HG03378 (cell line): ENCODE measurements around the gene UBR2.
"Not testable (repeated sequence)": the region's sequence is repeated elsewhere in the genome, so short reads cannot be mapped to it uniquely, and the experiment has no call there.

Experiments used
- ATAC-seq: cut with Tn5 transposase; IDR thresholded peaks from one replicate; pipeline ENCODE4 v1.9.1; 2021; ENCODE audit warnings: mild to moderate bottlenecking, moderate library complexity; ENCODE audit not compliant: unreplicated experiment

The UBR2 gene

GRCh38 chr6:42552380-42552779 is 11.4 kb upstream of the UBR2 start:
- ATAC-seq, result no peak

DNA sequence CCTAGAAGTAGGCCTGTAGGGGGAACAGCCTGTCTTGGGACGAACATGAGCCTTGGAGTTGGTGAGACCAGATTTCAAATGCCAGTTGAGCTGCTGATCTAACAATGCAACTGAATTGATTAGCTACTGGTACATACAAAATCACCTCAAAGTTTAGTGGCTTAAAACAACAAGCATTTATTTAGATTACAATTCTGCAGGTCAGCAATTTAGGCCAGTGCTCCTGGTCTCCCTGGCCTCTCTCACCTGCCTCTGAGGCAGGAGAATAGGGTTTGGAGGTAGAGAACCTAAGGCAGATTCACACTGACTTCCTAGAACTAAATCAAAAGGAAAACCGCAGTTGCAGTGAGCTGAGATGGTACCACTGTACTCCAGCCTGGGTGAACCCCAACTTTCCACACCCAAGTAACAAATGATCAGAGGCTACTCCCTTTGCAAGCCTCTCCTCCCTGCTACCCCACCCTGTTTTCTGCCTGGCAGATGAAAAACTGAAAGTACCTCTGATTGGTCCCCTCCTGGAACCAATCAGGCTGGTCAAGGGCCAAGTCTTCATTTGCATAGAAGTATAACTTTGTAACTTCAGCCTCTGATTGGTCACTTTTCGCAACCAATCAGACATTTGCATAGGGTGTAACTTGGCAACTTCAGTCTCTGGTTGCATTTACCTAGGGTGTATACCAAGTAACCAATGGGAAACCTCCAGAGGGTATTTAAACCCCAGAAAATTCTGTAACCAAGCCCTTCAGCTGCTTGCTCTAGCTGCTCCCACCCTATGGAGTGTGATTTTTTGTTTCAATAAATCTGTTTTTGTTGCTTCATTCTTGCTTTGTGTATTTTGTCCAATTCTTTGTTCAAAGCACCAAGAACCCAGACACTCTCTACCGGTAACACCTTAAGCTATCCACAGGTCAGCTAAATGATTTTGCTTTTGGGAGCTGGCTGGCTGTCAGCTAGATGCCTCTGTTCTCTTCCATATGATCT is 8.1 kb upstream of the UBR2 start:
- no peak for ATAC-seq

DNA sequence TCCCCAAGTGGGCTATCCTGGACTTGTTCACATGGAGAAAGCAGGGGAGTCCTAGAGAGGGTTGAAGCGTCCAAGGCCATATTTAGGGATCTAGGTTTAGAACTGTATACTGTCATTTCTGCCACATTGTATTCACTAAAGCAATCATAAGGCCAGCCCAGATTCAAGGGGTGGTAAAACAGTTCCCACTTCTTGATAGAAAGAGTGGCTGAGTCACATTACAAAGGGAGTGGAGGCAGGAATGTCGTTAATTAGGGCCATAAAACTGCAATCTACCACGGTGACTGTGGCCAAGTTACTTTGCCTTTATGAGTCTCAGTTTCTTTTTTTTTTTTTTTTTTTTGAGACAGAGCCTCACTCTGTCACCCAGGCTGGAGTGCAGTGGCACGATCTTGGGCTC is 7.4 kb upstream of the UBR2 start:
- ATAC-seq, result no peak

- not testable (repeated sequence) for ATAC-seq
Measured at GRCh38 chr6:42559276-42559675, 4.6 kb upstream of the UBR2 start.

DNA sequence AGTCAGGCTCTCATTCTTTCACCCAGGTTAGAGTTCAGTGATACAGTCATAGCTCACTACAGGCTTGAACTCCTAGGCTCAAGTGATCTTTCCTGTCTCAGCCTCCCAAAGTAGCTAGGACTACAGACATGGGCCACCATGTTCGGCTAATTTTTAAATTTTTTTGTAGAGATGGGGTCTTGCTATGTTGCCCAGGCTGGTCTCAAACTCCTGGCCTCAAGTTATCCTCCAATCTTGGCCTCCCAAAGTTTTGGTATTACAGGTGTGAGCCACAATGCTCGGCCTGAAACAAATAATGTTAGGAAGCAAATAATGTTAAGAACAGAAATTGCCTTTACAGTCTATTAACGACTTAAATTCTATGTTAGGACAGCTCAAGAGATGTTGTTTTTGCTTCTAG is 1.8 kb upstream of the UBR2 start:
- ATAC-seq, result no peak

GRCh38 chr6:42562788-42563405 is 932 bp upstream of the UBR2 start:
- no peak for ATAC-seq

DNA sequence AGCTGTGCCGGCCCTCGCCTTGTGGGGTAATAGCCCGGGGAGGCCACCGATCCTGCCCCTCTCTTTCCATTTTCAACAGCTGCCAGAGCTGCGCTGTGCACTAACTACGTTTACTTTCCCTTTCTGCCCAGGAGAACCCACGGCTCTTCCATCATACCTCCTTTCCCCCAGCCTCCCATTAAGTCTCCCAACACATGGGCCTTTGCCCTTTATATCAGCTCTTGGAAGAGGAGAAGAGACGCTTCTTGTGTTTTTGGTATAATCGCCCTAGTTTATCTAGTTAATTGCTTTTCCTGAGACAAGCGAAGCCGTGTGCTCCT is 637 bp downstream of the UBR2 start:
- ATAC-seq, result no peak

GRCh38 chr6:42565823-42566613 is 2.2 kb downstream of the UBR2 start:
- no peak for ATAC-seq

GRCh38 chr6:42566614-42567208 is 2.9 kb downstream of the UBR2 start:
- no peak for ATAC-seq

DNA sequence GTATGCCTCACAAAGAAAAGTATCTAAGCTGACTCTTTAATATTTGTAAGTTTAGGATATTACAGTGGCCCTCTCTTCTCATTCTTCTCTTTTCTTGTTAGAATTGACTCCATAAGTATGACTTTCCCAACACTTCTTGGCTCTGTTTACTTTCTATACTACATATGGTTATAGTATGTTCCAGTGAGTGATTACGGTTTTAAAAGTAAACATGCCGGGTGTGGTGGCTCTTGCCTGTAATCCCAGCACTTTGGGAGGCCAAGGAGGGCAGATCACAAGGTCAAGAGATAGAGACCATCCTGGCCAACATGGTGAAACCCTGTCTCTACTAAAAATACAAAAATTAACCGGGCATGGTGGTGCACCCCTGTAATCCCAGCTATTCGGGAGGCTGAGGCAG is 3.4 kb downstream of the UBR2 start:
- not testable (repeated sequence) for ATAC-seq

DNA sequence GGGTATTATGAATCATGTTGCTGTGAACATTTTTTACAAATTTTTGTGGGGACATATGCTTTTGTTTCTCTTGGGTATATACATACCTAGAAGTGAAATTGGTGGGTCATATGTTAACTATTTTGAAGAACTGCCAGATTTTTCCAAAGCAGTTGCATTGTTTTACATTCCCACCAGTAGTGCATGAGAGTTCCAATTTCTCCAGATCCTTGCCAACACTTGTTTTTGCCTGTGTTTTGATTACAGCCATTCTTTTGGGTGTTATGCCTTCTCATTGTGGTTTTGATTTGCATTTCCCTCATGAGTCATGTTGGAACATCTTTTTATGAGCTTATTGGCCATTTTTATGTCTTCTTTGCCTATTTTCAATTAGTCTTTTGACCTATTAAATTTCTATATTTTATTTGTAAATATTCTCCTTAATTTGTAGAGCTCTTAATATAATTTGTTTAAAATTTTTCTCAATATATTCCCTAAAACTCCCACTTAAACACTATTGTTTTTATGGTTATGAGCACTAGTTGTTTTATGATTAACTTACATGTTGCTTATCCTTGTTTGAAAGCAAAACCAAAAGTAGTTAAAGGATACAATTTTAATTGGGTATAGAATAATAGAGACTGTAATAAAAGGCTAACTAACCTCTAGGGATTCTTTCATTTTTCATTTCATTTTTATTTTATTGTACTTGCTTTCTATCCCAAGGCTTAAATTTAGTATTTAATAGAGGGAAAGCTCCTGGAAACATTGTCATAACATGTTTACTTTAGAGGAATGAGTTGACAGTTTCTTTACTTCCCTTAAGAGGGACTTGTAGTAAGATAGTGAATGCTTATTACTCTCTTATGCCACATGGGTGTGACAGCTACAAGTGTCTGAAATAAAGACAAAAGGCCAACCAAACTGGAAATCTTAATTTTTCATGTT is 5.5 kb downstream of the UBR2 start:
- ATAC-seq, result no peak

- peak; percentile 2 for ATAC-seq
Measured at GRCh38 chr6:42571611-42572342, 7.9 kb downstream of the UBR2 start.

DNA sequence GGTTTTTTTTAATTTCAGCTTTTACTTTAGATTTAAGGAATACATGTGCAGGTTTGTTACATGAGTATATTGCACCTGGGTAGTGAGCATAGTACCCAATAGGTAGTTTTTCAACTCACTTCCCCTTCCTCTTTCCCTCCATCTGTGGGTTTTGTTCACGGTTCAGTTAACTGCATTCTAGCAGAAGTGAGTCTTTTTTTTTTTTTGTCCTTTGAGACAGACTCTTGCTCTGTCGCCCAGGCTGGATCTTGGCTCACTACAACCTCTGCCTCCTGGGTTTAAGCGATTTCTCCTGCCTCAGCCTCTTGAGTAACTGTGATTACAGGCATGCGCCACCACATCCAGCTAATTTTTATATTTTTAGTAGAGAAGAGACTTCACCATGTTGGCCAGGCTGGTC is 8.7 kb downstream of the UBR2 start:
- peak; percentile 75 for ATAC-seq

DNA sequence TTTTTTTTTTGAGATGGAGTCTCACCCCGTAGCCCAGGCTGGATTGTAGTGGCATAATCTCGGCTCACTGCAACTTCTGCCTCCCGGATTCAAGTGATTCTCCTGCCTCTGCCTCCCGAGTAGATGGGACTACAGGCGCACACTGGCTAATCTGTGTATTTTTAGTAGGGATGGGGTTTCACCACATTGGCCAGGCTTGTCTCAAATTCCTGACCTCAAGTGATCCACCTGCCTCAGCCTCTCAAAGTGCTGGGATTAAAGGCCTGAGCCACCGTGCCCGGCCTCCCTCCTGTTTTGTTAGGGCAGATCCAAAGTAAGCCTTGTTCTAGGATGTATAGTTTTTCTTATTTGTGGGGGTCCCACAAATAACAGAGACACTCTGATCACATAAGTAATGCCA is 12.7 kb downstream of the UBR2 start:
- not testable (repeated sequence) for ATAC-seq

DNA sequence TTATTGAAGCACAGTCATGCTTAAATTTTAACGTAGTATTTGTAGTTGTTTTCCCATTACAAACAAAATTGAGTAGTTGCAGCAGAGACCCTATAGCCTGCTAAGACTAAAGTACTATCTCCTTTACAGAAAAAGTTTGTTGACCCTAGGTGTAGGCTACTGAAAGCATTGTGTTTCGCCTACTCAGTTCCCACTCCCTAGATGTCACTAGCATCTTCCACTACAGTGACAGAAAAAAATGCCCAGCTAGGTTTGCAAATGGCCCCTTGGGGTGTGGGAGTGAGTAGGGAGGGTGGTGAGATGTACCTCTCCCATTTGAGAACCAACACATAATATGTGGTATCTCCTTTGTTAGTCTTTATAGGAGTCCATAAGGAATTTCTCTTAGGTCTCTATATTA is 34.5 kb downstream of the UBR2 start:
- no peak for ATAC-seq

GRCh38 chr6:42599558-42599957 is 35.7 kb downstream of the UBR2 start:
- no peak for ATAC-seq

DNA sequence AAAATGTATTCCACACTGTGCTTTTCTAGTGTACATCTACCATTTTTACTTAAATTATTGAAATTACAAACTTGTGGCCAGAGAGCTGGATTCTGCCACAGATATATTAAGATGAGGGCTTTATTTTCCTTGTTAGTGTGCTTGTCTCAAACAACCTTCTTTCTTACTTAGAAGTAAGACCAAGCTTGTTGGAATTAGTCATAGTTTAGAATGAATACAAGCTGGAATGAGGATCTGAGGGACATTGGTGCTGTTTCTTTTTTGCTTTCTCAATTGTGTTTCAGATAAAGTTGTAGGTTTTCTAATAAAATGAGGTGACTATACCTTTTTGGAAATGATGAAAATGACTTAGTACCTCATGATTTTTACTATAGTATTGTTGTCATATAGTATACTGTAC is 40.3 kb downstream of the UBR2 start:
- ATAC-seq, result no peak

GRCh38 chr6:42604699-42605098 is 40.9 kb downstream of the UBR2 start:
- ATAC-seq, result not testable (repeated sequence)

DNA sequence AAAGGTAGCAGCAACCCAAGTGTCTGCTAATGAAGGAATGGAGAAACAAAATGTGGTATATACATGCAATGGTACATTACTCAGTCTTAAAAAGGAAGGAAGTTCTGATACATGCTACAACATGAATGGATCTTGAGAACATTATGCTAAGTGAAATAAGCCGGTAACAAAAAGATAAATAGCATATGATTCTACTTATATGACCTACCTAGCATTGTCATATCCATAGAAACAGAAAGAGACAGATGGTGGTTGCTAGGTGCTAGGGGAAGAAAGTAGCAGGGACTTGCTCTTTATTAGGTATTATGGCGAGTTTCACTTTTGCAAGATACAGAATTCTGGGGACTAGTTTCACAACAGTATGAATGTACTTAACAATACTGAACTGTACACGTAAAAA is 46.6 kb downstream of the UBR2 start:
- no peak for ATAC-seq
